Measurements from ENCODE around the gene GSTM2. TPM values are rescaled to one million over a fixed set of nuclear protein-coding genes. Genes with fewer than 3 reads are reported as not detected.
A peak's percentile ranks its signal among the peaks of the same experiment; 100 is the strongest.
"Not testable (repeated sequence)": the region's sequence is repeated elsewhere in the genome, so short reads cannot be mapped to it uniquely, and the experiment has no call there.

GSTM2 gene
- total RNA-seq, 1 experiment from 2014 or later: 18.2 TPM

DNA sequence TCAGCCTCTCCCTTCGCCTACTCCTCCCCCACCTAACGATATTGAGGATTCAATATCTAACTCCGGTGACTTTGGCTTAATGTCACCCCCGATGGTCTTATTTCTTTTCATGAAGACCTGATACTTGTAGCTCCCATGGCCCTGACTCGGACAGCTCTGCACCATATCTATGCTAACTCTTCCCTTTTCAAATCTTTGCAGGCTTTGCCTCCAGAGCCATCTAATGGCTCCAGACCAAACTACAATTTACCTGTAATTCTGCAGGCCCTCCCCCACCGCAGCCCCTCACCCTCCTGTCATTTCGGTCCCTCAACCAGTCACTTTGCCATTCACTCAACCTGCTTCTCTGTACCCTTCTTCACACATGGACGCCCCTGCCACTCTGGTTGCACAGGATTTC, 36.3 kb downstream of the GSTM2 start:
- in situ Hi-C loops (cut with HindIII; ENCODE audit: low sequenced_read_pairs): no loop called here

DNA sequence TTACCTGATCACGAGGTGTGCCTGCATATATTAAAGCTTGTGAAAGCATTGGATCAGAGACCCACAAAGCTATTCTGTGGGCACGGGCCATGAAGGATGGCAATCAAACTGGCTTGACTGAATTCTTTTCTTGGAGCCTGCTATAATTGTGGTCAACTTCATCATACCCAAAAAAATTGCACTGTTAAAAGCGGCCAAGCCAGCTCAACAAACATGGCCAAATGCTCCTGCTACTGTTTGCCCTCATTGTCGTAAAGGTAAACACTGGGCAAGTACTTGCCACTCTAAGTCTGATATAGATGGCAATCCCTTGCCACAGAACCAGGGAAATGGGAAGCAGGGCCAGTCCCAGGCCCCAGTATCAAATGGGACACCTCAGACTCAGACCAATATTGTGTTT, 37.6 kb downstream of the GSTM2 start:
- peak; percentile 0 for DNase-seq (ENCODE audit: low spot score)
- in situ Hi-C loops (cut with HindIII; ENCODE audit: low sequenced_read_pairs): no loop called here

More for the DNA sequence above, 36.3 kb downstream of the GSTM2 start:
- peak; percentile 1 for DNase-seq (ENCODE audit: low spot score)

GRCh38 chr1:109708949-109709348, 41.1 kb downstream of the GSTM2 start:
- in situ Hi-C loops (cut with HindIII; ENCODE audit: low sequenced_read_pairs); DNase-seq (ENCODE audit: low spot score): not testable (repeated sequence)

- DNase-seq (ENCODE audit: low spot score): peak; percentile 91
- in situ Hi-C loops (cut with HindIII; ENCODE audit: low sequenced_read_pairs): not testable (repeated sequence)
Observed at GRCh38 chr1:109709822-109710221, 42.0 kb downstream of the GSTM2 start.

- in situ Hi-C loops (cut with HindIII; ENCODE audit: low sequenced_read_pairs): not testable (repeated sequence)
- DNase-seq (ENCODE audit: low spot score): peak; percentile 7
Observed at GRCh38 chr1:109711593-109712320, 43.9 kb downstream of the GSTM2 start, which contains the start of gene GSTM5. TSS of gene GSTM5 (plus strand) at chr1:109712251. CDS start at chr1:109712313, 62 bp downstream.

DNA sequence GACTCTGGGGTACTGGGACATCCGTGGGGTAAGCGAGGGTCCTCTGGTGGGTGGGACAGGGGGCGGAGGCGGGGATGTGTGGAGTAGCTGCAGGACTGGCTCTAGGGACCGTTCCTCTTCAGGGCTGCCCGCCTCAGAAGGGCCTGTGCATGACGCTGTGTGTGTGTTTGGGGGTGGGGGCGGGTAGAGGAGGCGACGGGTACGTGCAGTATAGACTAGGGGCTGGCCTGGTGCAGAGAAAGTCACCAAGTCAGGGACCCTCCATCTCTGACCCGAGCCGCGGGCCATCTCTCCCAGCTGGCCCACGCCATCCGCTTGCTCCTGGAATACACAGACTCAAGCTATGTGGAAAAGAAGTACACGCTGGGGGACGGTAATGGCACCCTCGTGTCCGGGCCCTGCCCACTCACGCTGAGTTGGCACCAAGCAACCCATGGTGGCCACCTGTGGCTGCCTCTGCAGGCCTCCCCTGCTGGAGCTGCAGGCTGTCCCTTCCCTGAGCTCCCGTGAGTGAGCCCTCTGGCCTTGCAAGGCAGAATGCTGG, 44.5 kb downstream of the GSTM2 start:
- no peak for DNase-seq (ENCODE audit: low spot score)
- in situ Hi-C loops (cut with HindIII; ENCODE audit: low sequenced_read_pairs): no loop called here

DNA sequence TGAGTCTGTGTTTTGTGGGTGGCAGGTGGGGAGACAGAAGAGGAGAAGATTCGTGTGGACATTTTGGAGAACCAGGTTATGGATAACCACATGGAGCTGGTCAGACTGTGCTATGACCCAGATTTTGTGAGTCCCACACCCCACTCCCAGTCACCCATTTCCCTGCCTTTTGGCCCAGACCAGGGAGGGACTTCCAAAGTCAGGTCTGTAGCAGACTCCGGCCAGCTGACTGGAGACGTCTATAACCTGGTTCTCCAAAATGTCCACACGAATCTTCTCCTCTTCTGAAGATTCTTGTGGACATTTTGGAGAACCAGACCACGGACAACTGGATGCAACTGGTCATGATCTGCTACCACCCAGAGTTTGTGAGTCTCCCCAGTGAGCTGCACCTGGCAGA, 45.8 kb downstream of the GSTM2 start:
- peak; percentile 0 for DNase-seq (ENCODE audit: low spot score)
- in situ Hi-C loops (cut with HindIII; ENCODE audit: low sequenced_read_pairs): no loop called here

- DNase-seq (ENCODE audit: low spot score): no peak
- in situ Hi-C loops (cut with HindIII; ENCODE audit: low sequenced_read_pairs): no loop called here
Observed at GRCh38 chr1:109714661-109715372, 47.0 kb downstream of the GSTM2 start.

- in situ Hi-C loops (cut with HindIII; ENCODE audit: low sequenced_read_pairs): no loop called here
- no peak for DNase-seq (ENCODE audit: low spot score)
Observed at GRCh38 chr1:109716121-109716520, 48.3 kb downstream of the GSTM2 start.

- in situ Hi-C loops (cut with HindIII; ENCODE audit: low sequenced_read_pairs): no loop called here
Observed at GRCh38 chr1:109716570-109717090, 48.8 kb downstream of the GSTM2 start.

DNA sequence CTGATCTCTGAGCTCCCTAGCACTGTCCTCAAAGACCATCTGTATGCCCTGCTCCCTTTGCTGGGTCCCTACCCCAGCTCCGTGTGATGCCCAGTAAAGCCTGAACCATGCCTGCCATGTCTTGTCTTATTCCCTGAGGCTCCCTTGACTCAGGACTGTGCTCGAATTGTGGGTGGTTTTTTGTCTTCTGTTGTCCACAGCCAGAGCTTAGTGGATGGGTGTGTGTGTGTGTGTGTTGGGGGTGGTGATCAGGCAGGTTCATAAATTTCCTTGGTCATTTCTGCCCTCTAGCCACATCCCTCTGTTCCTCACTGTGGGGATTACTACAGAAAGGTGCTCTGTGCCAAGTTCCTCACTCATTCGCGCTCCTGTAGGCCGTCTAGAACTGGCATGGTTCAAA, 49.9 kb downstream of the GSTM2 start:
- DNase-seq (ENCODE audit: low spot score): no peak
- in situ Hi-C loops (cut with HindIII; ENCODE audit: low sequenced_read_pairs): no loop called here

More at GRCh38 chr1:109716570-109717090, 48.8 kb downstream of the GSTM2 start:
- no peak for DNase-seq (ENCODE audit: low spot score)

- peak; percentile 61 for DNase-seq (ENCODE audit: low spot score)
Observed at GRCh38 chr1:109718495-109718894, 50.6 kb downstream of the GSTM2 start.

DNA sequence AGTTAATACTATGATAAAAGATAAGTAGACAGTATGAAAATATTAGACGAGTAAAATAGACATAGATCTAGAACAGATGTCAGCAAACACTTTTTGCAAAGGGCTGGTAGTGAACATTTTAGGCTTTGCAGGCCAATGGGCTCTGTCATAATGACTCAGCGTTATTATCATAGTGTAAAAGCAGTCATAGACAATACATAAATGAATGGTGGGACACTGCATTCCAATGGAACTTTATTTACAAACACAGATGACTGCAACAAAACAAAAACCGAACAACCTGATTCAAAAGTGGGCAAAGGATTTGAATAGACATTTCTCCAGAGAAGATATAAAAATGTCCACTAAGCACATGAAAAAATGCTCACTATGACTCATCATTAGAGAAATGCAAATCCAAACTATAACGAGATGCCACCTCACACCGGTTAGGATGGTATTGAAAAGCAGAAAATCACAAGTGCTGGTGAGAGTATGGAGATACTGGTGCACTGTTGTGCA, 51.5 kb downstream of the GSTM2 start:
- in situ Hi-C loops (cut with HindIII; ENCODE audit: low sequenced_read_pairs): no loop called here
- DNase-seq (ENCODE audit: low spot score): no peak

More at GRCh38 chr1:109718495-109718894, 50.6 kb downstream of the GSTM2 start:
- in situ Hi-C loops (cut with HindIII; ENCODE audit: low sequenced_read_pairs): no loop called here

GRCh38 chr1:109721042-109721441, 53.2 kb downstream of the GSTM2 start:
- in situ Hi-C loops (cut with HindIII; ENCODE audit: low sequenced_read_pairs): no loop called here

GRCh38 chr1:109721971-109722370, 54.1 kb downstream of the GSTM2 start:
- in situ Hi-C loops (cut with HindIII; ENCODE audit: low sequenced_read_pairs): no loop called here
- no peak for DNase-seq (ENCODE audit: low spot score)

More at GRCh38 chr1:109721042-109721441, 53.2 kb downstream of the GSTM2 start:
- no peak for DNase-seq (ENCODE audit: low spot score)

DNA sequence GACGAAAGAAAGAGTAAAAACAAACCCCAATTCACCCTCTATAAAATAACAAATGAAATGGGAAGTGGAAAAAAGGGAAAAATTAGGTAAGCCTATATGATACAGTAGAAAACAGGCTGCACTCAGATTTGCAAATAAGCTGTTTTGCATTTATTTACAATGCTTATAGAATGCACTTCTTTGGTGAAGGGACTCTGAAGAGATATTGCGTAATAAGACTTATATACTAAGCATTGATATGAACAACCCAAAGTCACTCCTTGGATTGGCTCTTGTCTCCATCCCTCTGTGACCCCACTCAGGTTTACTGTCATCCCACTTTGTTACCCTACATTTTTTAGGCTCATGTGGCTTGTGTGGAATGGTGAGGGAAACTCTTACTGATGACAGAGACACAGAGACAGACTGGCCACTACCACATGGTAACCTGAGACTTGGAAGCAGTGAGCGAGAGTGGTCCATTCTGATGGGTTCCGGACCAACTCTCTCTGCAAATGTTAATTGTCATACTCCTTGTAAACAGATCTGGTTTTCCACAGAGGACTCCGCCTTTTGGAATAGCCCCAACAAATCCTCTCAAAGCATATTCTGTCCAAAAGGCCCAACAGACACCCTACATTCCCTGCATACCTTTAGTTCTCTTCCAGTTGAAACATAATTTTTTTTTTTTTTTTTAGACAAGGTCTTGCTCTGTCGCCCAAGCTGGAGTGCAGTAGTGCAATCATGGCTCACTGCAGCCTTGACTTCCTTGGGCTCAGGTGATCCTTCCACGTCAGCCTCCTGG, 55.2 kb downstream of the GSTM2 start:
- DNase-seq (ENCODE audit: low spot score): no peak
- in situ Hi-C loops (cut with HindIII; ENCODE audit: low sequenced_read_pairs): no loop called here

Data from G401 (cell line).